GM18526 (cell line): ENCODE data around the gene CASP3.

ENCODE experiments used
- POLR2A ChIP-seq: IDR thresholded peaks from 3 replicates; pipeline ENCODE4 v1.6.1; 2011; ENCODE audit not compliant: insufficient read length; ENCODE audit errors: extremely low read depth

Gene CASP3

DNA sequence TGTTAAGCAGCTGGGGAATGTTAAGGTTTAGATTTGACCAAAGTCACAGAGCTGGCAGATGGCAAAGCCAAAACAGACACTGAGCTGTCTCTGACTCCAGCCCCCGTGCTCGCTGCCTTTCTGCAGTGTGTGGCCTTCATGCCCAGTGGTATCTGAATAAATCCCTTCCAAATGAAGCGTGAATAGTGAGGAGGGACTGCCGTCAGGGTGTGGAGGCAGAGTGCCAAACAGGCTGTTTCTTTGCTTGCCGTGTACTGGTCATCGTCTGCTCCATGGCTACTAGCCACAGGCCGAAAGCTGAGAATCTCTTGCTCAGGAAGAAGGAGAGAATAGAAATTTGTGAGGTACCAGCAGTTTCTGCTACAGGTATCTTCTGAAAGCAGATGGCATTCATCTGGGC, 20.0 kb upstream of the CASP3 start:
- TF ChIP-seq POLR2A, result no peak

GRCh38 chr4:184668511-184669114, 19.4 kb upstream of the CASP3 start:
- no peak for TF ChIP-seq POLR2A

DNA sequence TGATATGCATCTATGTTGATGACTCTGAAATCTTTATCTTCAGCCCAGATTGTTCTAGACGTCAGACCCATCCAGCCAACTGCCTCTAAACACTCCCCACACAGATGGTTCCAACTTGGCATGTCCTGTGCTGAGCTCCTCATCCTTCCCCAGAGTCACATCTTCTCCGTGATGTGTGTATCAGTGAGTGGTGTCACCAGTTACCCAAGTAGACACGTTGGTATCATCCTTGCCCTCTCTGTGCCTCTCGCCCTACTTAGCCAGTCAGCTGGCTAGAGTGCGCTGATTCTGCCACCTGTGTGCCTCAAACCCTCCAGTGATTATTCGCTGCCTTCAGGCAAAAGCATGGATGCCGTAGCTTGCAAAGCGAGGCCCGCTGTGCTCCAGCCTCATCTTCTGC, 18.8 kb upstream of the CASP3 start:
- TF ChIP-seq POLR2A, result no peak

- no peak for TF ChIP-seq POLR2A
Observed at GRCh38 chr4:184666670-184667069, 17.4 kb upstream of the CASP3 start.

- TF ChIP-seq POLR2A, result no peak
Observed at GRCh38 chr4:184664445-184665210, 15.4 kb upstream of the CASP3 start.

GRCh38 chr4:184662236-184662635, 13.0 kb upstream of the CASP3 start:
- no peak for TF ChIP-seq POLR2A

DNA sequence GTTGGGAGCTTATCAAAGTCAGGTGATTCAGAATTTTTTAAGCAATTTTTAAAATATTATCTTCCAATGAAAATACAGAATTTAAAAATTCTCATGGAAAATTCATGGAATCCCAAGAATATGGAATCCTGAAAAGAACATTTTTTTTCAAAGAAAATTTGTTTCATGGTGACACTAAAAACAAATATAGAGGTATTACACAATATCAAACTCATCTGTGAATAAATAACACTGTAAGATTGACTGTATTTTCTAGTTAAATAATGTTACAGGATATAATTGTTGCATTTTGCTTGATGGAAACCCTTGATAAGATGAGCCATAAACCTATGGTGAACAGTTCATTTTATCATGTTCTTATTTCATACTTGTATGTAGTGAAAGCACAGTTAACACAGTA, 11.7 kb upstream of the CASP3 start:
- no peak for TF ChIP-seq POLR2A

GRCh38 chr4:184657144-184657543, 7.9 kb upstream of the CASP3 start:
- TF ChIP-seq POLR2A, result no peak

DNA sequence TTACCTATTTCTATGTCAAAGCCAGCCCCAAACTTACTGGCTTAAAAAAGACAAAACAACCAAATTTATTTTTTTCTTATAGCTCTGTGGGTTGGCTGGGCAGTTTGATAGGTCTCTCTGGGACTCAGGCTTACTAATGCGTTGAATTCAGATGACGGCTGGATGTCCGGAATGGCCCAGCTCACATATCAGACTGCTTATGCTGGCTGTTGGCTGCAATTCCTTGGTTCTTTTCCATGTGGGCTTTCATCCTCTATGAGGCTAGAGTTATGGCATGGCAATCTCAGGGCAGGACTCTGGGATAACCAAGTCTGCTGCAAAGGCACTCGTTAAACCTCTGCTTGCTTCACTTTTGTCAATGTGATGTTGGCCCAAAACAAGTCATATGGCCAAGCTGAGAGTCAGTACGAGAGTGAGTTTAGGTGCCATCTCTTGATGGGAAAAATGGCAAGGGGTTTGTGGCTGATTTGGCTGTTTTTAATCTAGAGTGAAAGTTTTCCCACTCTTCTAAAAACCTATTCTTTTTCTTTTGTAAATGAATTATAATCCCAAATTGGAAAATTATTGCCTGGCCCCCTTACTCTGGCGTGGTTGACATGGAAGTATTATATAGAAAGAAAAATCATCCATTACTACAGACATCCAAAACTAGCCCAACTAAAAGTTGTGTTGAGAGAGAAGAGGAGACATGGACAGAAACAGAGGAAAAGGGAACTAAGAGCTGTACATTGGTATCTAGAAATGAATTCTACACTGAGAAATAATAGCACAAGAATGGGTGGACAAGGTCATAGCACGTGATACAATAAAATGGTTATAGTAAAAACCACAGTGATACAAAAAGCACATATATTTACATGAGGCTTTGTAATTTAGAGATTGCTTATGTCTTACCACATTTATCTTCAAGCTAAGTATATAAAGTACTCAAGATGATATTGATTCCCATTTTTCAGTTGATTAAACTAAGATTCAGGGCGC, 6.9 kb upstream of the CASP3 start:
- TF ChIP-seq POLR2A, result no peak

DNA sequence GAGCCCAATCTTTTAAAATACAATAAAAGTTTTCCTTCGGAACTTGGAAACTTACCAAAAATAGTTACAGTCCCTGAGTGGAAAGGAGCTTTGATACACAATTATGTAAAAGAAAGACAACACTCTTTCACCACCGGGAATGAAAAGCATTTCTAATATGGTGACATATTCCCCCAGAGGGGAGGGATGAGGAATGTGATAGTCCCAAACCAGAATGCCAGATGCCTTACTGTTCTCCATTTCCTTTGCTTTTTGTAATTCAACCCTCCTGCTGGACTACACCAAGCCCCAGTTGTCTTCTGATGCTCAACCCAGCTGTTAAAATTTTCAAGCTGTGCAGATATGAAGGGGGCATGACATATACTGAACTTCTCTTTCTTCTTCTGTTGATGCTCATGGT, 4.4 kb upstream of the CASP3 start:
- TF ChIP-seq POLR2A, result no peak

DNA sequence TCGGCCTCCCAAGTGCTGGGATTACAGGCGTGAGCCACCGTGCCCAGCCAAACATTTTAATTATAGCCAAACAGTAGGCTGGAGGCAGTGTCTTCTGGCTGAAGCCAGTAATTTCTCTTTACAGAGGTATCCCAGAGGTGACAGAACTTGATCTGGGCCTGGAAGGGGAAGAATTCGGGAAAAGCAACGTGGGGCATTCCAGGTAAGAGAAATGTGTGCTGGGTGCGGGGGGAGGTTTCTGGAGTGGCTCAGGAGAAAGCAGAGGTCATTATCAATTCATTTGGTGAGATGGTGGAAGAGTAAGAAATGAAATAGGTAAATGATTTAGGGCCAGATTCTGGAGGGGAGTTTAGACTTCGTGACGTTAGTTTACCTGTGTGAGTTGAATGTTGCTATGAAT, 2.7 kb upstream of the CASP3 start:
- no peak for TF ChIP-seq POLR2A

DNA sequence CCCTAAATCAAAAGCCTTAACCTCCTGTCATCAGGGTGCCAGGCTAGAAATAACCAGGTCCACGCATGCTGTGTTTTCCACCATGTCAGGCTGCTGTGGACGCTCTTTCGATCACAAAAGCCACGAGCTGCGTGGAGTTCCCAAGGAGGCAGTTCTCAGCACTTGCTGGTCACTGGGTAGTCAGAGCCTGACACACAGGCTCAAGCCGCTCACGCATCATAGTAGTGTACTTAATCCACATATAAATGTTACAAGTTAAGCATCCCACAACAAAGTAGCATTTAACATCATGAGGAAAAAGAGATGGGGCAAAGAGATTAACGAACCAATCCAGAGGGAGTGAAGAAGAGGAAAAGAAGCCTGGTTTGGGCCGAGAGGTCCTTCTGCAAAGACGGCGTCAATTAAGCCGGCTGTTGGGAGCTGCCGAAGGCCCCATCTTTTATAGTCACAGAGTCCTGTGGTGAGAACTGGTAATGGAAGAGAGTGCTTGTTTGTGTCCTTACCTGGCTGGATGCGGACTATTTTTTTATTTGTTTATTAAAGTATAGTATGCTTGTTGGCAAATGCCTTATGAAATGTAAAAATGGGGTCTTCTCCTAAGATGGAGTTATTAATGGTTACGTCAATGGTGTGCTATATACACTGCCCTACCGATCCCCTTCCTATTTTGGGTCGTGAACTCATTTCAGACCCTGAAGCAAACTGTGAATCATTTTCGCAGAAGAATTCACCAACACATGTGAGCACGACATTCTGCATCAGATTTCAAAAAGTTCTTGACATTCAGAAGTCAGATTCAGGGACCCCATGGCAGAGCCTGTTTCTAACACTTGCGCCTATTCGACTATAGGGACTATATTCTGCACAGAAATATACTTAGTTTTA, 966 bp upstream of the CASP3 start:
- TF ChIP-seq POLR2A, result no peak

GRCh38 chr4:184648313-184649025, 778 bp downstream of the CASP3 start:
- TF ChIP-seq POLR2A, result no peak

DNA sequence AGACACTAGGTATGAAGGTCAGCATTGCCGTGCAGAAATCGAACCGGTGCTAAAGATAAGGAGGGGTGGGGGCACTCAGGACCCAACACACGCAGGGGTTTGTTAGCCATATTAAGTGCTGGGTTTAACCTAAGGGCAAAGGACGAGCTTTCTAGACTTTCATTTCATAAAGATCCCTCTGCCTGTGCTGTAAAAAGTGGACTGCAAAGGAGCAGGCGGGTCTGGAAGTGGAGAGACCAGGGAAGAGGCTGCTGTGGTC, 1.3 kb downstream of the CASP3 start:
- TF ChIP-seq POLR2A, result no peak
